ENCODE measurements around the gene RAMP3.

RAMP3 gene

DNA sequence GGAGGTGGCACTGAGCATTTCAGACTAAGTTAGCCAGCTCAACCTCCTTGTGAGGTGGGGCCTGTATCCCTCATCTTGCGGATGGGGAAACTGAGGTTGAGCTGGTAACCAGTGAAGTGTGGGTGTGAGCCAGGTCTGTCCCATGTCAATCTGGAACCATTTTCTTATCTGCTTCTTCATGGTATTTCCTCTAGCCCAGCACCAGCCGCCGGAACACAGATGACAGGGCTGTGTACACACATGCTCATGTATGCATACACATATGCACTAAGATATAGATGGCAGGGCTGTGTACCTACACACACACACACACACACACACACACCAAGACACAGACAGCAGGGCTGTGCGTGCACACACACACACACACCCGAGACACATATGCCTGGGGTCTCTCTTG, 18.5 kb downstream of the RAMP3 start:
- no peak overlapping the region for H3K4me3 ChIP-seq (ENCODE audit: low read length, poor library complexity, severe bottlenecking)
- TF ChIP-seq CTCF (conservative IDR thresholded peaks at IDR 0.05; ENCODE audit: low read length) (no peak), EZH2phosphoT487 (IDR thresholded peaks at IDR 0.05; ENCODE audit: borderline replicate concordance) (no peak)
- no peaks in the 10 kb centered on the region for H3K79me2 ChIP-seq (ENCODE audit: insufficient read depth, low read length)
- H4K20me1 ChIP-seq (ENCODE audit: insufficient read depth, low read length, poor library complexity, severe bottlenecking) = no peaks in the 10 kb centered on the region
- no peaks in the 10 kb centered on the region for H3K4me1 ChIP-seq (ENCODE audit: insufficient read depth, low read length, poor library complexity, severe bottlenecking)
- no peaks in the 10 kb centered on the region for H3K36me3 ChIP-seq (ENCODE audit: insufficient read depth, low read length)
- no peaks in the 10 kb centered on the region for H3F3A ChIP-seq (ENCODE audit: low read depth)
- H3K4me2 ChIP-seq (ENCODE audit: low read depth, low read length, poor library complexity, severe bottlenecking) = no peak overlapping the region
- no peak overlapping the region for H2AFZ ChIP-seq (ENCODE audit: low read length)
- no peaks in the 10 kb centered on the region for H3K27me3 ChIP-seq (ENCODE audit: insufficient read depth, low read length, poor library complexity, severe bottlenecking)
- H3K9me2 ChIP-seq (replicated peaks; ENCODE audit: low read depth, low read length) = no peaks in the 10 kb centered on the region
- H3K9me3 ChIP-seq (ENCODE audit: insufficient read depth, low read depth, low read length) = no peaks in the 10 kb centered on the region
- H3K9ac ChIP-seq (ENCODE audit: low read depth, low read length, poor library complexity, severe bottlenecking) = no peak overlapping the region

DNA sequence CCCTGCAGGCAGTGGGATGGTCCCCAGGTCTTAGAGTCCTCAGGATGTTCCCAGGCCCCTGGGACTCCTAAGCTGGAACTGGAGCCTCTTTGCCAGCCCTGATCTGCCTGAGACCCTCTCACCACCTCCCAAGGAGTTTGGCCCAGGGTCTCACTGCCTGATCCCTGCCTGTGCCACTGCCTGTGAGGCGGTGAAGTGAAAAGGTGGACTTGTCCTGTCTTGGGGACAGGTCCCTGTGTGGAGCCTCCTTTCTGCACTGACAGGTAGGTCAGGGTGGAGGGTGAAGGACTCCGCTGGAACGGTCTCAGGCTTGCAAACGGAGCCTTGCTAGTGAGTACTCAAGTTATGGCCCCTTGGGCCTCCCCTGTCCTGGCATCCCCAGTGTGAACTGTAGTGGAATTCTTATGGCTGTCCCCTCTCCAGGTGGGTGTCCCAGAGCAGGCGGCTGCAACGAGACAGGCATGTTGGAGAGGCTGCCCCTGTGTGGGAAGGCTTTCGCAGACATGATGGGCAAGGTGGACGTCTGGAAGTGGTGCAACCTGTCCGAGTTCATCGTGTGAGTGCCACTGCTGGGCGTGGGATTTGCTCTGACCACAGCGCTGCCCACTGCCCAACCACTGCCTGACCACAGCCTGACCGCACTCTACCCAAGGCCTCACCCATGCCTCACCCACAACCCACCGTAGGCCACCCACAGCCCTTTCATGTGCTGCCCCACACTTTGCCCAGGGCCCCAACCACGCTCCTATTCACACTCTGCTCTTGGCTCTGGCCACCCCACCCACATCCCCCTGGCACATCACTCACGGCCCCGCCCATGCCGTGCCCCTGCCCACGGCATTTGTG, 19.5 kb downstream of the RAMP3 start:
- H3K9ac ChIP-seq (ENCODE audit: low read depth, low read length, poor library complexity, severe bottlenecking) = no peak overlapping the region
- H4K20me1 ChIP-seq (ENCODE audit: insufficient read depth, low read length, poor library complexity, severe bottlenecking) = no peaks in the 10 kb centered on the region
- H3K27me3 ChIP-seq (ENCODE audit: insufficient read depth, low read length, poor library complexity, severe bottlenecking) = no peaks in the 10 kb centered on the region
- H3F3A ChIP-seq (ENCODE audit: low read depth) = no peaks in the 10 kb centered on the region
- H2AFZ ChIP-seq (ENCODE audit: low read length) = no peak overlapping the region
- H3K9me2 ChIP-seq (replicated peaks; ENCODE audit: low read depth, low read length) = no peaks in the 10 kb centered on the region
- no peaks in the 10 kb centered on the region for H3K36me3 ChIP-seq (ENCODE audit: insufficient read depth, low read length)
- no peak overlapping the region for H3K4me3 ChIP-seq (ENCODE audit: low read length, poor library complexity, severe bottlenecking)
- no peaks in the 10 kb centered on the region for H3K9me3 ChIP-seq (ENCODE audit: insufficient read depth, low read depth, low read length)
- no peaks in the 10 kb centered on the region for H3K79me2 ChIP-seq (ENCODE audit: insufficient read depth, low read length)
- no peaks in the 10 kb centered on the region for H3K4me1 ChIP-seq (ENCODE audit: insufficient read depth, low read length, poor library complexity, severe bottlenecking)
- TF ChIP-seq EZH2phosphoT487 (IDR thresholded peaks at IDR 0.05; ENCODE audit: borderline replicate concordance) (no peak), CTCF (conservative IDR thresholded peaks at IDR 0.05; ENCODE audit: low read length) (no peak)
- H3K4me2 ChIP-seq (ENCODE audit: low read depth, low read length, poor library complexity, severe bottlenecking) = no peak overlapping the region

DNA sequence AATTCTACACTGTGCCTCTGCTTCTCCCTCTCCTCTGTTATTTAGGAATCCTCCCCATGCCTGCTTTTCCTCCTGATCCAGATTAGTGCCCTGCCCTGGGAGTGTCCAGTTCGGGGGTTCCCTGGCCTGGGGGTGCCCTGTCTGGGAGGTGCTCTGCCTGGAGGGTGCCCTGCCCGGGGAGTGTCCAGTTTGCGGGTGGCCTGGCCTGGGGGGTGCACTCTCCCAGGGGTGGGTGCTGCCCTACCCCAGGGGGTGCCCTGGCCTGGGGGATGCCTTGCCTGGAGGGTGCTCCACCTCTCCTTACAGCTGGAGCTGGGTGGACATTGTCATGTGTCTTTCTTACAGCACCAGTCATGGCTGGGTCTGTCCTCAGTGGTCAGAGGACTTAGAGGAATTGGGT, 20.2 kb downstream of the RAMP3 start:
- H3K4me2 ChIP-seq (ENCODE audit: low read depth, low read length, poor library complexity, severe bottlenecking) = no peak overlapping the region
- no peaks in the 10 kb centered on the region for H3K36me3 ChIP-seq (ENCODE audit: insufficient read depth, low read length)
- no peaks in the 10 kb centered on the region for H3K4me1 ChIP-seq (ENCODE audit: insufficient read depth, low read length, poor library complexity, severe bottlenecking)
- no peak overlapping the region for H2AFZ ChIP-seq (ENCODE audit: low read length)
- H4K20me1 ChIP-seq (ENCODE audit: insufficient read depth, low read length, poor library complexity, severe bottlenecking) = no peaks in the 10 kb centered on the region
- no peak overlapping the region for H3K9ac ChIP-seq (ENCODE audit: low read depth, low read length, poor library complexity, severe bottlenecking)
- H3K4me3 ChIP-seq (ENCODE audit: low read length, poor library complexity, severe bottlenecking) = no peak overlapping the region
- no peaks in the 10 kb centered on the region for H3K79me2 ChIP-seq (ENCODE audit: insufficient read depth, low read length)
- H3K27me3 ChIP-seq (ENCODE audit: insufficient read depth, low read length, poor library complexity, severe bottlenecking) = no peaks in the 10 kb centered on the region
- H3K9me2 ChIP-seq (replicated peaks; ENCODE audit: low read depth, low read length) = no peaks in the 10 kb centered on the region
- H3K9me3 ChIP-seq (ENCODE audit: insufficient read depth, low read depth, low read length) = no peaks in the 10 kb centered on the region
- H3F3A ChIP-seq (ENCODE audit: low read depth) = no peaks in the 10 kb centered on the region
- TF ChIP-seq EZH2phosphoT487 (IDR thresholded peaks at IDR 0.05; ENCODE audit: borderline replicate concordance) (no peak), CTCF (conservative IDR thresholded peaks at IDR 0.05; ENCODE audit: low read length) (no peak)

All from Loucy (cell line).